Endothelial cell of umbilical vein (primary cell): ENCODE measurements around the gene RBM47. TPM values are rescaled to one million over a fixed set of nuclear protein-coding genes. Genes with fewer than 3 reads are reported as not detected.

Experiments used
- BruUV-seq: library from RNA; stranded (reverse); fragments of 400-500 nt; replicated peaks from 2 replicates; lab custom pipeline; 2021; lab: Mats Ljungman, UMichigan
- CTCF ChIA-PET: fragments of 300-600, 350-600 bp; sonication (Branson Sonifier 250); formaldehyde crosslinking; loops from one replicate; lab custom pipeline; 2021; ENCODE audit warnings: antibody characterized with exemption, inconsistent platforms; lab: Charles Lee
- POLR2A ChIA-PET: fragments of 300-600, 350-600 bp; sonication (Branson Sonifier 250); formaldehyde crosslinking; loops from one replicate; lab custom pipeline; 2021; ENCODE audit warnings: antibody characterized with exemption, inconsistent platforms; lab: Charles Lee
- DNase-seq: peaks from one replicate; pipeline ENCODE4 v3.0.0-alpha.2; 2011; ENCODE audit warnings: low read depth, low spot score
- FAIRE-seq: peaks from 2 replicates; lab custom pipeline; 2011; peaks lifted over from hg19 to GRCh38; lab: Jason Lieb, UNC
- H2AFZ ChIP-seq: 2 replicates; pipeline ENCODE4 v1.6.0; 2012; ENCODE audit warnings: low read depth, low read length, control low read depth, inconsistent platforms
- H3K27ac ChIP-seq: 2 replicates; pipeline ENCODE4 v1.5.1; 2011; ENCODE audit warnings: low read depth, mild to moderate bottlenecking, control low read depth, low read length, moderate library complexity; ENCODE audit not compliant: insufficient read depth
- H3K27me3 ChIP-seq, 2 experiments: 2 replicates each; pipeline versions ENCODE4 v1.6.0 to v1.6.1; 2011; ENCODE audit warnings: low read length in 2 of 2, mixed read lengths in 1 of 2; ENCODE audit not compliant: control insufficient read depth in 2 of 2, insufficient read depth in 2 of 2
- H3K36me3 ChIP-seq, 2 experiments: 2 replicates in 1 of 2; 3 replicates in 1 of 2; pipeline ENCODE4 v1.5.1; 2011; ENCODE audit warnings: low read length in 2 of 2, mild to moderate bottlenecking in 1 of 2, moderate library complexity in 1 of 2; ENCODE audit not compliant: control insufficient read depth in 2 of 2, insufficient read depth in 2 of 2; ENCODE audit errors: extremely low read depth in 1 of 2
- H3K4me1 ChIP-seq: 3 replicates; pipeline ENCODE4 v1.5.1; 2011; ENCODE audit warnings: mild to moderate bottlenecking, low read length; ENCODE audit not compliant: control insufficient read depth, insufficient read depth; ENCODE audit errors: extremely low read depth
- H3K4me2 ChIP-seq: 2 replicates; pipeline ENCODE4 v1.6.1; 2011; ENCODE audit warnings: low read length, control low read depth, mixed read lengths; ENCODE audit not compliant: insufficient read depth
- H3K4me3 ChIP-seq, 3 experiments: fragments of 200-600 bp in 1 of 3; sonication (generic), shearing (Covaris generic) in 1 of 3; replicated peaks in 1 of 3; 2 replicates each; pipeline ENCODE4 v1.5.1; 2011 to 2016; ENCODE audit warnings: control low read depth in 3 of 3, low read length in 3 of 3, mild to moderate bottlenecking in 2 of 3, inconsistent platforms in 1 of 3, low read depth in 1 of 3, moderate library complexity in 1 of 3; ENCODE audit not compliant: insufficient read depth in 1 of 3
- H3K79me2 ChIP-seq: 2 replicates; pipeline ENCODE4 v1.6.0; 2012; ENCODE audit warnings: low read length, inconsistent platforms; ENCODE audit not compliant: control insufficient read depth, insufficient read depth
- H3K9ac ChIP-seq: replicated peaks from 2 replicates; pipeline ENCODE3; 2011; ENCODE audit warnings: low read length, control low read depth; ENCODE audit not compliant: insufficient read depth; ENCODE audit errors: extremely low read depth
- H3K9me1 ChIP-seq: replicated peaks from 3 replicates; pipeline ENCODE4 v1.6.0; 2011; ENCODE audit warnings: mild to moderate bottlenecking, low read length; ENCODE audit not compliant: control insufficient read depth, insufficient read depth; ENCODE audit errors: extremely low read depth
- H3K9me3 ChIP-seq: replicated peaks from 2 replicates; pipeline ENCODE4 v1.5.1; 2012; ENCODE audit warnings: low read length, inconsistent platforms; ENCODE audit not compliant: control insufficient read depth, insufficient read depth
- H4K20me1 ChIP-seq: replicated peaks from 2 replicates; pipeline ENCODE3; 2011; ENCODE audit warnings: mild to moderate bottlenecking, low read length; ENCODE audit not compliant: control insufficient read depth, insufficient read depth; ENCODE audit errors: extremely low read depth
- EZH2 ChIP-seq: IDR thresholded peaks from 2 replicates; pipeline ENCODE4 v1.6.1; 2012; ENCODE audit warnings: borderline replicate concordance, low read depth, mild to moderate bottlenecking, moderate library complexity, low read length, inconsistent platforms; ENCODE audit not compliant: severe bottlenecking
- FOS ChIP-seq: IDR thresholded peaks from 2 replicates; pipeline ENCODE4 v1.6.1; 2011; ENCODE audit warnings: mild to moderate bottlenecking, low read length, moderate library complexity, borderline replicate concordance; ENCODE audit not compliant: insufficient read depth
- GATA2 ChIP-seq: IDR thresholded peaks from 2 replicates; pipeline ENCODE4 v1.7.0; 2011; ENCODE audit warnings: low read depth, mild to moderate bottlenecking, moderate library complexity, mixed read lengths, low read length; ENCODE audit not compliant: insufficient read length, insufficient read depth
- JUN ChIP-seq: IDR thresholded peaks from 2 replicates; pipeline ENCODE4 v1.6.1; 2011; ENCODE audit warnings: borderline replicate concordance, low read depth; ENCODE audit not compliant: insufficient read length, insufficient read depth
- MYC ChIP-seq: IDR thresholded peaks from one replicate; pipeline ENCODE4 v1.6.1; 2011; ENCODE audit warnings: mild to moderate bottlenecking, low read depth, low read length
- POLR2A ChIP-seq: IDR thresholded peaks from 2 replicates; pipeline ENCODE4 v1.6.1; 2012; ENCODE audit warnings: low read depth, mild to moderate bottlenecking, control low read depth, low read length
- POLR2AphosphoS5 ChIP-seq: IDR thresholded peaks from 2 replicates; pipeline ENCODE4 v1.6.1; 2012; ENCODE audit warnings: low read depth, mild to moderate bottlenecking, control low read depth, low read length, moderate library complexity; ENCODE audit not compliant: insufficient read depth
- dilution Hi-C: fragments of 300-500 bp; cut with MboI; formaldehyde crosslinking; loops from one replicate; pipeline ENCODE4 v1.15.0; 2019; ENCODE audit warnings: low sequenced_read_pairs; ENCODE audit not compliant: extremely low pct_ligation_motif_present
- intact Hi-C: fragments of 100-400 bp; cut with micrococcal nuclease; formaldehyde crosslinking; loops from one replicate; pipeline ENCODE4 v1.10.0; 2022
- polyA plus RNA-seq, 4 experiments: library from polyadenylated mRNA; depleted of rRNA in 3 of 4; stranded (reverse) in 3 of 4; unstranded in 1 of 4; fragments of >200 nt; gene quantifications; 2 replicates each; pipeline versions ENCODE4 v1.2.1 to v1.2.3, GENCODE V29; 2011 to 2012; ENCODE audit warnings: missing spikeins in 1 of 4
- total RNA-seq: library from RNA; stranded (reverse); gene quantifications from 2 replicates; pipeline ENCODE4 v1.2.3, GENCODE V29; 2021
- TF ChIP-seq, protein P1 (sequence below): IDR thresholded peaks from 2 replicates; pipeline ENCODE4 v1.6.1; 2011; ENCODE audit not compliant: insufficient read depth, insufficient read length
- TF ChIP-seq, protein P2 (sequence below), 2 donors: IDR thresholded peaks; 1 replicate in 1 of 2; 2 replicates in 1 of 2; pipeline ENCODE4 v1.5.1; 2011; ENCODE audit warnings: low read length in 2 of 2, mild to moderate bottlenecking in 2 of 2, moderate library complexity in 2 of 2, control low read depth in 1 of 2, inconsistent platforms in 1 of 2, low read depth in 1 of 2; ENCODE audit not compliant: insufficient read depth in 1 of 2; ENCODE audit errors: extremely low read depth in 1 of 2

Gene RBM47
- total and polyA plus RNA-seq, 2 donors (not counting 3 experiments of a cell fraction or from before 2014, with no cell fraction given): not detected

DNA sequence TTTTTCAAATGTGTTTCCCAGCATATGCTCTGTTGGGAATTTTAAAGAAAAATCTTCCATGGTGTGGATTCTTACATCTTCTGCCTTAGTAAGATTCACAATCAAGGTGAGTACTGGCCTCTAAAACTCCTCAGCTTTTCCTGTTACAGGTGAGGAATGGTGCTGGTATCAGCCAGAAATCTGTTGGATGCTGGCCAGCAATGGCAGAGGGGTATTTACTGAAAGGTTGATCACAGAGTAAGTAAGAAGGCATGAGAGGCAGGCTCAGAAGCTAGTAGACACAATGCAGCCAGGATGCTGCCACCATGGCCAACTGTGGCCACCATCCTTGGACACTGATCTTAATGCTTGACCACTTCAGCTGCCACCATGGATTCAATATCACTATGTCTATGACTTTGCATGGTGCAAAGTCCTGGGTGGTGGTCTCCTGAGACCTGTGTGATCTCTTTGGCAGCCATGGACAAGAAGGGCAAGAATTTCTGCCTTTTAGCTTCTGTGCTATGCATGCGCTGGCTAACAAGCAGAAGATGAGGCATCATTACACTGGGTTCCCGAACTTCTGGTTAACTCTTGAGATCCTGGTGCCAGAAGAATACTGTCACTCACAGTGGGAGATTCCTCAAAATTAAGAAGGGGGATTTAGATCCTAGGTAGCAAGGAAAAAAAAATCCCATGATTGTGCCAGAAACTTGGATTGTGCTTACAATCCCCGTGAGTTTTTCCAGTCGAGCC lies 234.3 kb downstream of the RBM47 start:
- POLR2A ChIA-PET: interaction anchor here (0.6 kb wide), 1 partner anchor 18 kb away, joined by 8 read pairs; no protein-coding TSS in a partner anchor

More for the DNA sequence above, 234.3 kb downstream of the RBM47 start:
- no TSS peak for BruUV-seq
- DNase-seq: no peak
- Histone ChIP-seq H3K9ac (no peak overlapping the region), H3K9me3 (no peaks in the 10 kb centered on the region), H2AFZ (no peak overlapping the region), H3K4me2 (no peak overlapping the region), H3K4me3 (no peak overlapping the region), H4K20me1 (no peaks in the 10 kb centered on the region), H3K36me3 (no peaks in the 10 kb centered on the region), H3K27me3 (peaks cover 0 to 2% of the 10 kb centered on the region in 2 experiments), H3K79me2 (no peaks in the 10 kb centered on the region), H3K4me1 (no peaks in the 10 kb centered on the region), H3K27ac (no peak overlapping the region), H3K9me1 (no peaks in the 10 kb centered on the region)
- intact Hi-C loops: no loop called here
- no peak for TF ChIP-seq POLR2AphosphoS5
- TF ChIP-seq, protein P1, sequence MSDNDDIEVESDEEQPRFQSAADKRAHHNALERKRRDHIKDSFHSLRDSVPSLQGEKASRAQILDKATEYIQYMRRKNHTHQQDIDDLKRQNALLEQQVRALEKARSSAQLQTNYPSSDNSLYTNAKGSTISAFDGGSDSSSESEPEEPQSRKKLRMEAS: no peak
- no peak for TF ChIP-seq JUN
- TF ChIP-seq EZH2: no peak
- TF ChIP-seq FOS: no peak
- no peak for TF ChIP-seq POLR2A
- TF ChIP-seq MYC: no peak
- TF ChIP-seq GATA2: no peak
- TF ChIP-seq, protein P2, sequence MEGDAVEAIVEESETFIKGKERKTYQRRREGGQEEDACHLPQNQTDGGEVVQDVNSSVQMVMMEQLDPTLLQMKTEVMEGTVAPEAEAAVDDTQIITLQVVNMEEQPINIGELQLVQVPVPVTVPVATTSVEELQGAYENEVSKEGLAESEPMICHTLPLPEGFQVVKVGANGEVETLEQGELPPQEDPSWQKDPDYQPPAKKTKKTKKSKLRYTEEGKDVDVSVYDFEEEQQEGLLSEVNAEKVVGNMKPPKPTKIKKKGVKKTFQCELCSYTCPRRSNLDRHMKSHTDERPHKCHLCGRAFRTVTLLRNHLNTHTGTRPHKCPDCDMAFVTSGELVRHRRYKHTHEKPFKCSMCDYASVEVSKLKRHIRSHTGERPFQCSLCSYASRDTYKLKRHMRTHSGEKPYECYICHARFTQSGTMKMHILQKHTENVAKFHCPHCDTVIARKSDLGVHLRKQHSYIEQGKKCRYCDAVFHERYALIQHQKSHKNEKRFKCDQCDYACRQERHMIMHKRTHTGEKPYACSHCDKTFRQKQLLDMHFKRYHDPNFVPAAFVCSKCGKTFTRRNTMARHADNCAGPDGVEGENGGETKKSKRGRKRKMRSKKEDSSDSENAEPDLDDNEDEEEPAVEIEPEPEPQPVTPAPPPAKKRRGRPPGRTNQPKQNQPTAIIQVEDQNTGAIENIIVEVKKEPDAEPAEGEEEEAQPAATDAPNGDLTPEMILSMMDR (IDR thresholded peaks at IDR 0.05; ENCODE audit: extremely low read depth in 1 of 2, insufficient read depth in 1 of 2, low read depth in 1 of 2, low read length in 2 of 2): no peak
- CTCF ChIA-PET: no interaction called here
- dilution Hi-C loops: no loop called here
- FAIRE-seq: no peak
